ENCODE measurements around the gene TOR4A. TPM values are rescaled to one million over a fixed set of nuclear protein-coding genes. Genes with fewer than 3 reads are reported as not detected.
A peak's percentile ranks its signal among the peaks of the same experiment; 100 is the strongest.

TOR4A gene
- total and polyA plus RNA-seq, 2 experiments from 2014 or later, result 4.1 to 29.6 TPM

GRCh38 chr9:137240318-137240840 lies 37.1 kb upstream of the TOR4A start:
- H3F3A ChIP-seq (ENCODE audit: insufficient read depth), result peaks cover 22% of the 10 kb centered on the region
- H3K79me2 ChIP-seq (ENCODE audit: insufficient read depth), result peaks cover 54% of the 10 kb centered on the region
- no peaks in the 10 kb centered on the region for H3K9me2 ChIP-seq (ENCODE audit: insufficient read depth)
- H2AFZ ChIP-seq, result peak overlapping the region; percentile 55
- no peaks in the 10 kb centered on the region for H3K27me3 ChIP-seq (replicated peaks; ENCODE audit: insufficient read depth)
- peak overlapping the region; percentile 95 for H3K27ac ChIP-seq
- peaks cover 18% of the 10 kb centered on the region for H3K36me3 ChIP-seq (ENCODE audit: low read depth)
- no peak for TF ChIP-seq EZH2 (IDR thresholded peaks at IDR 0.05; ENCODE audit: insufficient read depth, poor library complexity, severe bottlenecking)
- TF ChIP-seq EZH2phosphoT487 (IDR thresholded peaks at IDR 0.05; ENCODE audit: insufficient read depth, low read depth), result no peak
- in situ Hi-C loops (cut with MboI), result no loop called here
- peak overlapping the region; percentile 95 for H3K4me2 ChIP-seq (ENCODE audit: unreplicated experiment)
- WGBS, 2 experiments (ENCODE audit: low coverage in 1 of 2, low lambda C conversion rate in 2 of 2, missing lambda C conversion rate in 2 of 2), result 1% methylated on average over 28 to 49 of the region's 58 CpGs
- no peaks in the 10 kb centered on the region for H3K9me3 ChIP-seq (ENCODE audit: low read depth)
- peak; percentile 92 for DNase-seq
- H4K20me1 ChIP-seq (ENCODE audit: insufficient read depth), result peaks cover 19% of the 10 kb centered on the region; the same call in 1 of the 2 replicates
- peak overlapping the region; percentile 95 for H3K9ac ChIP-seq
- H3K4me3 ChIP-seq, result peak overlapping the region; percentile 78
- H3K4me1 ChIP-seq (ENCODE audit: insufficient read depth), result peaks cover 13% of the 10 kb centered on the region; the same call in 1 of the 2 replicates

- H3K4me3 ChIP-seq, result peak within 1 kb of the TSS; percentile 84
- no peaks in the 10 kb centered on the region for H3K9me2 ChIP-seq (ENCODE audit: insufficient read depth)
- TF ChIP-seq EZH2phosphoT487 (IDR thresholded peaks at IDR 0.05; ENCODE audit: insufficient read depth, low read depth) (no peak), EZH2 (IDR thresholded peaks at IDR 0.05; ENCODE audit: insufficient read depth, poor library complexity, severe bottlenecking) (no peak)
- peaks cover 22% of the 10 kb centered on the region for H3F3A ChIP-seq (ENCODE audit: insufficient read depth)
- H3K79me2 ChIP-seq (ENCODE audit: insufficient read depth), result peaks cover 54% of the 10 kb centered on the region
- H3K9me3 ChIP-seq (ENCODE audit: low read depth), result no peaks in the 10 kb centered on the region
- H3K27me3 ChIP-seq (replicated peaks; ENCODE audit: insufficient read depth), result no peaks in the 10 kb centered on the region
- H3K4me1 ChIP-seq (ENCODE audit: insufficient read depth), result peaks cover 13% of the 10 kb centered on the region; the same call in 1 of the 2 replicates
- in situ Hi-C loops (cut with MboI), result no loop called here
- peaks cover 18% of the 10 kb centered on the region for H3K36me3 ChIP-seq (ENCODE audit: low read depth)
- peak within 1 kb of the TSS; percentile 95 for H3K27ac ChIP-seq
- H2AFZ ChIP-seq, result peak within 1 kb of the TSS; percentile 55
- H4K20me1 ChIP-seq (ENCODE audit: insufficient read depth), result peaks cover 19% of the 10 kb centered on the region; the same call in 1 of the 2 replicates
- 1% methylated on average over 41 to 67 of the region's 67 CpGs for WGBS, 2 experiments (ENCODE audit: low coverage in 1 of 2, low lambda C conversion rate in 2 of 2, missing lambda C conversion rate in 2 of 2)
- DNase-seq, result peak; percentile 100
- peak within 1 kb of the TSS; percentile 95 for H3K4me2 ChIP-seq (ENCODE audit: unreplicated experiment)
- peak within 1 kb of the TSS; percentile 95 for H3K9ac ChIP-seq
Measured at GRCh38 chr9:137240841-137241489, 36.6 kb upstream of the TOR4A start, which contains the start of gene TUBB4B. Gene TUBB4B, plus strand, starts transcription at chr9:137241287. Its CDS starts 74 bp downstream, at chr9:137241361.

DNA sequence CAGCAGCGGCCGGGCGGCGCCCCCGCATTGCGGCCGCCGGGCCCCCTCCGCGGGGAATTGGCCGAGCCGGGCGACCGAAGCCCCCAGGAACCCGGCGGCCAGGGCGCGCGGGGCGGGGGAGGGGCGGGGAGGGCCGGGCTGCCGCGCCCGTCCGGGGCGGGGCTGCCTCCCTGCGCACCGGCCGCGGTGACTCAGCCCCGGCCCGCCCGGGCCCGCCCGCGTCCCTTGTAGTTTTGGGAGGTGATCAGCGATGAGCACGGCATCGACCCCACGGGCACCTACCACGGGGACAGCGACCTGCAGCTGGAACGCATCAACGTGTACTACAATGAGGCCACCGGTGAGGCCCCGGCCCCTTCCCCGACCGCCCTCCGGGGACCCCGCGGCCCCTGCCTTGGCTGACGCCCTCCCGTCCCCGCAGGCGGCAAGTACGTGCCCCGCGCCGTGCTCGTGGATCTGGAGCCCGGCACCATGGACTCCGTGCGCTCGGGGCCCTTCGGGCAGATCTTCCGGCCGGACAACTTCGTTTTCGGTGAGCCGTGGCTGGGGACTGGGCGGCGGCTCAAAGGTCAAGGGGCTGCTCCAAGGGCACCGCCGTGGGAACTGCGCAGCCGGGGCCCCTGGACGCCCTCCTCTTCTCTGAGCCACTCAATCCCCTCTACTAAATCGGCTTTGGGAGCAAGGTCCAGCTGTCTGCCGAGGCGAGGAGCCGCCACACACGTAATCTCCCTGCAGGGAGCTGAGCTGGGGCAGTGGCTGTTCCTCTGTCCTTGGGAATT lies 35.8 kb upstream of the TOR4A start:
- Histone ChIP-seq H3F3A (ENCODE audit: insufficient read depth) (peaks cover 22% of the 10 kb centered on the region), H3K27me3 (replicated peaks; ENCODE audit: insufficient read depth) (no peaks in the 10 kb centered on the region), H3K79me2 (ENCODE audit: insufficient read depth) (peaks cover 54% of the 10 kb centered on the region), H4K20me1 (ENCODE audit: insufficient read depth) (peaks cover 19% of the 10 kb centered on the region; the same call in 1 of the 2 replicates), H2AFZ (no peak overlapping the region), H3K36me3 (ENCODE audit: low read depth) (peaks cover 18% of the 10 kb centered on the region), H3K4me3 (peak overlapping the region; percentile 84), H3K9ac (peak overlapping the region; percentile 89), H3K4me1 (ENCODE audit: insufficient read depth) (peaks cover 13% of the 10 kb centered on the region; the same call in 1 of the 2 replicates), H3K4me2 (ENCODE audit: unreplicated experiment) (peak overlapping the region; percentile 90), H3K27ac (peak overlapping the region; percentile 82), H3K9me2 (ENCODE audit: insufficient read depth) (no peaks in the 10 kb centered on the region), H3K9me3 (ENCODE audit: low read depth) (no peaks in the 10 kb centered on the region)
- TF ChIP-seq EZH2phosphoT487 (IDR thresholded peaks at IDR 0.05; ENCODE audit: insufficient read depth, low read depth) (no peak), EZH2 (IDR thresholded peaks at IDR 0.05; ENCODE audit: insufficient read depth, poor library complexity, severe bottlenecking) (no peak)
- 1 to 2% methylated on average over 29 to 60 of the region's 83 CpGs for WGBS, 2 experiments (ENCODE audit: low coverage in 1 of 2, low lambda C conversion rate in 2 of 2, missing lambda C conversion rate in 2 of 2)
- in situ Hi-C loops (cut with MboI), result no loop called here
- peak; percentile 89 for DNase-seq
